T-cell (primary cell): Measurements from ENCODE around the gene MAX. TPM values are rescaled to one million over a fixed set of nuclear protein-coding genes. Genes with fewer than 3 reads are reported as not detected.
A peak's percentile ranks its signal among the peaks of the same experiment; 100 is the strongest.

ENCODE experiments used
- ATAC-seq, 4 experiments: fragments of 200-7000 bp in 3 of 4; fragments of 150-1000 bp in 1 of 4; cut with Tn5 transposase; replicated peaks in 1 of 4; 1 replicate in 3 of 4; 2 replicates in 1 of 4; pipeline ENCODE4 v1.10.0; 2021; ENCODE audit warnings: moderate library complexity in 3 of 4, mild to moderate bottlenecking in 2 of 4, moderate number of reproducible peaks in 1 of 4
- CTCF ChIA-PET, 2 donors: fragments of 300-600 bp; sonication (Branson Sonifier 250); formaldehyde crosslinking; loops; one replicate each; lab custom pipeline; 2022; ENCODE audit warnings: antibody characterized with exemption in 2 of 2; lab: Charles Lee
- POLR2A ChIA-PET, 2 donors: fragments of 300-600 bp; sonication (Branson Sonifier 250); formaldehyde crosslinking; loops; one replicate each; lab custom pipeline; 2022; ENCODE audit warnings: antibody characterized with exemption in 2 of 2; lab: Charles Lee
- DNase-seq, 35 experiments: peaks; one replicate each; pipeline versions ENCODE4 v3.0.0 to v3.0.0-alpha.2; 2013 to 2023
- H3K27ac ChIP-seq: one replicate; pipeline ENCODE4 v1.5.1; 2013; ENCODE audit warnings: low read length
- H3K27me3 ChIP-seq, 2 experiments: replicated peaks in 1 of 2; 1 replicate in 1 of 2; 2 replicates in 1 of 2; pipeline versions ENCODE4 v1.6.1 to v1.7.0; 2013; ENCODE audit warnings: low read length in 1 of 2, mixed read lengths in 1 of 2; ENCODE audit not compliant: control insufficient read depth in 2 of 2, insufficient read depth in 2 of 2; ENCODE audit errors: extremely low read depth in 1 of 2
- H3K36me3 ChIP-seq, 2 donors: 1 replicate in 1 of 2; 2 replicates in 1 of 2; pipeline versions ENCODE4 v1.6.1 to v1.7.0; 2013; ENCODE audit warnings: low read length in 1 of 2; ENCODE audit not compliant: control insufficient read depth in 2 of 2, insufficient read depth in 1 of 2; ENCODE audit errors: extremely low read depth in 1 of 2
- H3K4me1 ChIP-seq, 2 experiments: 1 replicate in 1 of 2; 2 replicates in 1 of 2; pipeline versions ENCODE4 v1.6.1 to v1.7.0; 2013; ENCODE audit warnings: low read length in 2 of 2, mixed read lengths in 1 of 2; ENCODE audit not compliant: insufficient read depth in 2 of 2, control insufficient read depth in 1 of 2; ENCODE audit errors: extremely low read depth in 1 of 2
- H3K4me3 ChIP-seq, 2 donors: 1 replicate in 1 of 2; 2 replicates in 1 of 2; pipeline versions ENCODE4 v1.5.1 to v1.7.0; 2013; ENCODE audit warnings: mild to moderate bottlenecking in 2 of 2, low read length in 1 of 2, moderate library complexity in 1 of 2; ENCODE audit not compliant: control insufficient read depth in 1 of 2; ENCODE audit errors: extremely low read depth in 1 of 2
- H3K9me3 ChIP-seq: 2 replicates; pipeline ENCODE4 v1.7.0; 2013
- H3K27ac Mint-ChIP-seq, 2 donors: one replicate each; pipeline ENCODE4 v1.8.0; 2020 to 2021; ENCODE audit warnings: mild to moderate bottlenecking in 2 of 2, mixed read lengths in 2 of 2
- H3K27me3 Mint-ChIP-seq, 2 donors: one replicate each; pipeline ENCODE4 v1.8.0; 2021 to 2022; ENCODE audit warnings: mixed read lengths in 2 of 2
- H3K36me3 Mint-ChIP-seq: one replicate; pipeline ENCODE4 v1.8.0; 2021; ENCODE audit warnings: mixed read lengths
- H3K4me1 Mint-ChIP-seq, 3 donors: one replicate each; pipeline ENCODE4 v1.8.0; 2020 to 2022; ENCODE audit warnings: mixed read lengths in 3 of 3, mild to moderate bottlenecking in 1 of 3
- H3K4me3 Mint-ChIP-seq, 3 donors: one replicate each; pipeline ENCODE4 v1.8.0; 2020 to 2022; ENCODE audit warnings: mild to moderate bottlenecking in 3 of 3, mixed read lengths in 3 of 3, moderate library complexity in 3 of 3
- H3K9me3 Mint-ChIP-seq, 3 donors: one replicate each; pipeline ENCODE4 v1.8.0; 2020 to 2022; ENCODE audit warnings: mixed read lengths in 3 of 3
- whole genome bisulfite sequencing: methylation state at CpG from one replicate; pipeline ENCODE4 v1.1.5; 2013; ENCODE audit warnings: missing lambda C conversion rate; ENCODE audit not compliant: insufficient coverage; 5-methylcytosine and 5-hydroxymethylcytosine counted together
- total RNA-seq, 35 experiments: library from RNA in 6 of 35; stranded (reverse) in 6 of 35; fragments of 120-200 nt in 1 of 35; gene quantifications; one replicate each; pipeline versions ENCODE4 v1.2.1 to v1.2.4 and lab custom pipeline; 2013 to 2026

The MAX gene
- total RNA-seq, 5 donors from 2014 or later (not counting 1 experiment from before 2014, with no cell fraction given) = 174 to 216 (median 207) TPM

DNA sequence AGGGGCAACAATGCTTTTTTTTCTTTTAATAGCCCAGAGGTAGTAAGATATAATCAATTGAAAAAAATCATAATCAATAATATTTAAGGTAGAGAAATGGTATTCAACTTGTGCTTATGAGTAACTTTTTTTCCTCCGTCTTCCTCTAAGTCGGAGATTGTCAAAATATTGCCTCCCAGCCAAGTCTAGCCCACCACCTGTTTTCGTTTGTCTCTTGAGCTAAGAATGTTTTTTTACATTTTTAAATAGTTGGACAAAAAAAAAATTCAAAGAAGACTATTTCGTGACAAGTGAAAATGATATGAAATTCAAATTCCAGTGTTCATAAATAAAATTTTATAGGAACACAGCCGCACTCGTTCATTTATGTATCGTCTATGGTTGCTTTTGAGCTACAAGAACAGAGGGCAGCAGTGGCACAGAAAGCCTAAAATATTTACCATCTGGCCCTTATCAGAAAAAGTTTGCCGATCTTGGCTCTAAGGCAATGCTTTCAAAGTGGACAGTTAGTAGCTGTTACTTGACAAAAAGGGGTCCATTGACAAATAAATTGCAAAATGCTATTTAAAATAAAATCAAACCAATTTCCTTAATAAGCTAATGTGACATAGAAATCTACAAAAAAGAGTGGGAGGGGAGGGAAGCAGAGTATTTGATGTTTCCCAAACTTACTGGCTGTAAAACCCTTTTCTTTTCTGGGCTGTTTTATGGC lies 40.8 kb upstream of the MAX start:
- H3K4me1 Mint-ChIP-seq = no peaks in the 10 kb centered on the region
- no peaks in the 10 kb centered on the region for H3K36me3 Mint-ChIP-seq
- no peaks in the 10 kb centered on the region for H3K4me1 ChIP-seq
- H3K4me3 Mint-ChIP-seq = no peak overlapping the region
- WGBS = 100% methylated on average over 1 of the region's 8 CpGs
- no peak overlapping the region for H3K27ac Mint-ChIP-seq
- ATAC-seq (no peak), DNase-seq (no peak)
- H3K27me3 Mint-ChIP-seq = peaks cover 7 to 13% of the 10 kb centered on the region in 2 donors
- no peak overlapping the region for H3K27ac ChIP-seq
- peaks cover 0 to 16% of the 10 kb centered on the region in 2 experiments for H3K27me3 ChIP-seq
- H3K36me3 ChIP-seq = no peaks in the 10 kb centered on the region
- H3K9me3 Mint-ChIP-seq = no peaks in the 10 kb centered on the region
- H3K4me3 ChIP-seq = no peak overlapping the region
- POLR2A ChIA-PET = interaction anchor here in 1 of 2 donors (0.7 kb wide), 1 partner anchor 1028 kb away, joined by 4 read pairs; no protein-coding TSS in a partner anchor
- no peaks in the 10 kb centered on the region for H3K9me3 ChIP-seq
- CTCF ChIA-PET = no interaction called here

DNA sequence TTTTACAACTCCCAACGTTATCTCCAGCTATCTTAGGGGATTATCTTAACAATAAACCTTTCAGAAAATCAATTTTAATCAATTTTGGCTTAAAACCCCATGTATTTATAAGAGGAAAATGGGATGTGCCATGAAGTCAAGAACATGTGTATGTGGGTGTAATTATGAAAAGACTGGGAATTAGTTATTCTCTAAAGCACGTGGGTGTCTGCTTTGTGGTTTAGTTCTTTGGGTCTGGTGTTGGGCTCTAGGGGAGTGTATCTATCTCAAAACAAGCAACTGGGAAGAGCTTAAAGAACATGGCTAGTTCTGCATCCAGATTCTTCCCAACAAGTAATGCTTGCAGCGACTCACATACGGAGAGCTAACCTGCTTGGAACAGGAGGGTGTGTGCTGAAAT lies 40.1 kb upstream of the MAX start:
- H3K36me3 Mint-ChIP-seq = no peaks in the 10 kb centered on the region
- POLR2A ChIA-PET = interaction anchor here in 1 of 2 donors (0.7 kb wide), 1 partner anchor 1028 kb away, joined by 4 read pairs; no protein-coding TSS in a partner anchor
- no peak overlapping the region for H3K27ac Mint-ChIP-seq
- Histone ChIP-seq H3K4me3 (no peak overlapping the region), H3K4me1 (no peaks in the 10 kb centered on the region), H3K9me3 (no peaks in the 10 kb centered on the region), H3K36me3 (no peaks in the 10 kb centered on the region), H3K27ac (no peak overlapping the region), H3K27me3 (peaks cover 0 to 16% of the 10 kb centered on the region in 2 experiments)
- no peaks in the 10 kb centered on the region for H3K9me3 Mint-ChIP-seq
- peaks cover 7 to 13% of the 10 kb centered on the region in 2 donors for H3K27me3 Mint-ChIP-seq
- ATAC-seq (no peak), DNase-seq (no peak)
- CTCF ChIA-PET = no interaction called here
- 67% methylated on average over 1 of the region's 4 CpGs for WGBS
- H3K4me1 Mint-ChIP-seq = no peaks in the 10 kb centered on the region
- H3K4me3 Mint-ChIP-seq = no peak overlapping the region

DNA sequence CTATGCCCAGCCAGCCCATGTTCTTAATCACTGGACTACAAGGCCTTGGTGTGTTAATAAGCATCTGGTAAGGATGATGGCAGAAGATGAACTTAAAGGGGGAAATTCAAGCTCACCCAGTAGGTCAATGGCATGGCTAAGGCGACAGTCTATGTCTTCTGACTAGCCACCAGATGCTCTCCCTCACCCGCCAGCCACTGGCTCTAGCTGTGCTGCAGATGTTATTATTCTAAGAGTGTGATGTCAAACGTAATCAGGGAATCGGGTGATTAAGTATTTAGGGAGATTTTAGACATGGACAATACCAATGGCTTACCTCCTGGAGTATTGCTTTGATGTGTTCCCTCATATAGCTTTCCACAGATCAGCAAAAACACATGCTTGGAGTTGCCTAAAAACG lies 39.2 kb upstream of the MAX start:
- H3K4me3 Mint-ChIP-seq = no peak overlapping the region
- no peaks in the 10 kb centered on the region for H3K36me3 Mint-ChIP-seq
- peaks cover 7 to 13% of the 10 kb centered on the region in 2 donors for H3K27me3 Mint-ChIP-seq
- Histone ChIP-seq H3K27ac (no peak overlapping the region), H3K9me3 (no peaks in the 10 kb centered on the region), H3K4me1 (no peaks in the 10 kb centered on the region), H3K27me3 (peaks cover 0 to 16% of the 10 kb centered on the region in 2 experiments), H3K4me3 (no peak overlapping the region), H3K36me3 (no peaks in the 10 kb centered on the region)
- DNase-seq (no peak), ATAC-seq (no peak)
- WGBS = 100% methylated on average over 1 of the region's 5 CpGs
- no peaks in the 10 kb centered on the region for H3K4me1 Mint-ChIP-seq
- H3K27ac Mint-ChIP-seq = no peak overlapping the region
- ChIA-PET CTCF (no interaction called here), POLR2A (no interaction called here)
- no peaks in the 10 kb centered on the region for H3K9me3 Mint-ChIP-seq

GRCh38 chr14:65137648-65138307 lies 35.5 kb upstream of the MAX start:
- Histone ChIP-seq H3K36me3 (no peaks in the 10 kb centered on the region), H3K9me3 (no peaks in the 10 kb centered on the region), H3K27ac (no peak overlapping the region), H3K4me3 (no peak overlapping the region), H3K4me1 (peaks cover 0 to 8% of the 10 kb centered on the region in 2 experiments), H3K27me3 (peaks cover 0 to 4% of the 10 kb centered on the region in 2 experiments)
- H3K4me3 Mint-ChIP-seq = no peak overlapping the region
- H3K9me3 Mint-ChIP-seq = no peaks in the 10 kb centered on the region
- ATAC-seq (no peak), DNase-seq (no peak)
- H3K27me3 Mint-ChIP-seq = no peaks in the 10 kb centered on the region
- H3K36me3 Mint-ChIP-seq = no peaks in the 10 kb centered on the region
- POLR2A ChIA-PET = interaction anchor here in 1 of 2 donors (0.6 kb wide), 1 partner anchor 12 kb away, joined by 3 read pairs; no protein-coding TSS in a partner anchor
- CTCF ChIA-PET = interaction anchor here in 1 of 2 donors (0.7 kb wide), 1 partner anchor 949 kb away, joined by 3 read pairs; no protein-coding TSS in a partner anchor
- H3K4me1 Mint-ChIP-seq = peaks cover 5 to 8% (median 6%) of the 10 kb centered on the region in 3 donors
- H3K27ac Mint-ChIP-seq = no peak overlapping the region
- 100% methylated on average over 6 of the region's 9 CpGs for WGBS

DNA sequence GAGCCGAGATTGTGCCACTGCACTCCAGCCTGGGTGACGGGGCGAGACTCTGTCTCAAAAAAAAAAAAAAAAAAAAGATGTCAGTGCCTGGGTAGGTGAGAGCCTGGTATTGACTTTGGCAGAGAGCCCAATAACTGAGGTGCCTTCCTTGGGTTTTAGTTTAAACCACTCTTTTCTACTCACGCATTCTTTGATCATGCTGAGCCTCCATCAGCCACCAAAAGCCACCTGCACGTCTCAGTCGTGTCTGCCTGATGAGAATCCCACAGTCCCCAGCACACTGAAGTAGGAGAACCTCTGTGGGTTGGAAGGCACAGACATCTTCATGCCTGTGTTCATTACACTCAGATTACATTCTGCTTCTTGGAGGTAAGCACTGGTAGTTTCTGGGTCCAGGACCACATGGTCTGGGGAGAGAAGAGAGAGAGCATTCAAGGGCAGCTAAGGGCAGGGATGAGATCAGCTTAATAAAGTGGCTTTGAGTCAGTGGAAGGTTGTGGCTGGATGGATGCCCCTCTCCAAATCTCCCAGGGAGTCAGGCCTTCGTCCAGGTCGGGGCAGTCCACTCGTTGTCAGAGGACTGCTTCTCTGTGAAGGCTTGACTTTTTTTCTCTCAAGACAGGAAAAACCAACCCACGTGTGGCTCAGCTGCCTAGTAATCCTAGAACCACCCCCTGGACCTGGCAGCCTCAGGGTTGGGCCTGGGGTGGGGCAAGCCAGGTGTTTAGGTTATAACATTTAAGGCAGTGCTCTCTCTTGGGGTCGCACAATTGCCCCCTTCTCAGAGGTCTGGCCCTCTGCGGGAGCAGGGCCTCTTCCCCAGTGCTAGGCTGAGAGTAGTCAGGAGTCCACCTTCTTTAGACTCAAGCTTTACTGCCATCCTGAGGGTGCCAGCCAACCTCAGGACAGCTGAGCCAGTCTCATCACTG lies 32.6 kb upstream of the MAX start:
- Mint-ChIP-seq H3K27ac (peak overlapping the region; percentile 25 to 59), H3K4me3 (no peak overlapping the region), H3K4me1 (peaks cover 5 to 8% (median 6%) of the 10 kb centered on the region in 3 donors), H3K27me3 (no peaks in the 10 kb centered on the region), H3K9me3 (no peaks in the 10 kb centered on the region), H3K36me3 (no peaks in the 10 kb centered on the region)
- Histone ChIP-seq H3K27me3 (no peaks in the 10 kb centered on the region), H3K27ac (no peak overlapping the region), H3K4me3 (no peak overlapping the region), H3K36me3 (no peaks in the 10 kb centered on the region), H3K9me3 (no peaks in the 10 kb centered on the region), H3K4me1 (peaks cover 0 to 8% of the 10 kb centered on the region in 2 experiments)
- DNase-seq (peak in 4 of 35 experiments; percentile 2 to 35 (median 8)), ATAC-seq (peak in 3 of 4 experiments; percentile 33 to 55 (median 40))
- 54% methylated on average over 4 of the region's 12 CpGs for WGBS
- CTCF ChIA-PET = no interaction called here
- POLR2A ChIA-PET = no interaction called here

GRCh38 chr14:65132855-65133254 lies 30.5 kb upstream of the MAX start:
- Histone ChIP-seq H3K27me3 (no peaks in the 10 kb centered on the region), H3K36me3 (no peaks in the 10 kb centered on the region), H3K4me1 (peaks cover 0 to 8% of the 10 kb centered on the region in 2 experiments), H3K9me3 (no peaks in the 10 kb centered on the region), H3K27ac (no peak overlapping the region), H3K4me3 (no peak overlapping the region)
- 92% methylated on average over 6 of the region's 8 CpGs for WGBS
- POLR2A ChIA-PET = no interaction called here
- Mint-ChIP-seq H3K36me3 (no peaks in the 10 kb centered on the region), H3K27me3 (no peaks in the 10 kb centered on the region), H3K9me3 (no peaks in the 10 kb centered on the region), H3K4me1 (peaks cover 5 to 8% (median 6%) of the 10 kb centered on the region in 3 donors), H3K27ac (no peak overlapping the region), H3K4me3 (no peak overlapping the region)
- ATAC-seq = no peak
- no peak for DNase-seq
- CTCF ChIA-PET = no interaction called here
